OCI-LY3 (cell line): Measurements from ENCODE around the gene TREH.
A peak's percentile ranks its signal among the peaks of the same experiment; 100 is the strongest.

ENCODE experiments used
- H2AFZ ChIP-seq: fragments of 200-600, 300-600 bp; shearing (Covaris generic); 2 replicates; pipeline ENCODE4 v1.6.0; 2014; ENCODE audit warnings: antibody characterized with exemption, low read depth, low read length
- H3K27ac ChIP-seq: fragments of 200-600, 300-600 bp; sonication (generic); 2 replicates; pipeline ENCODE4 v1.5.1; 2014; ENCODE audit warnings: mild to moderate bottlenecking, low read length, moderate library complexity, mixed read lengths
- H3K27me3 ChIP-seq: fragments of 200-600, 300-600 bp; sonication (generic); 2 replicates; pipeline ENCODE4 v1.6.1; 2014; ENCODE audit warnings: low read depth, low read length, mixed read lengths
- H3K36me3 ChIP-seq: fragments of 200-600, 300-600 bp; sonication (generic); replicated peaks from 2 replicates; pipeline ENCODE3; 2014; ENCODE audit warnings: low read depth, low read length, mixed read lengths
- H3K4me1 ChIP-seq: fragments of 300-600, 200-600 bp; sonication (generic); 2 replicates; pipeline ENCODE4 v1.6.1; 2014; ENCODE audit warnings: low read length, mixed read lengths
- H3K4me2 ChIP-seq: fragments of 200-600, 300-600 bp; sonication (generic); 2 replicates; pipeline ENCODE4 v1.6.1; 2014; ENCODE audit warnings: low read length, mixed read lengths
- H3K4me3 ChIP-seq: fragments of 300-600, 200-600 bp; sonication (generic); 2 replicates; pipeline ENCODE4 v1.5.1; 2014; ENCODE audit warnings: antibody characterized with exemption, mild to moderate bottlenecking, low read length, moderate library complexity
- H3K79me2 ChIP-seq: fragments of 300-600, 200-600 bp; shearing (Covaris generic); 2 replicates; pipeline ENCODE4 v1.6.1; 2014; ENCODE audit warnings: mild to moderate bottlenecking, low read length, mixed read lengths
- H3K9ac ChIP-seq: fragments of 300-600, 200-600 bp; shearing (Covaris generic); 2 replicates; pipeline ENCODE4 v1.6.0; 2014; ENCODE audit warnings: mild to moderate bottlenecking, low read length, moderate library complexity
- H3K9me3 ChIP-seq: fragments of 200-600, 300-600 bp; shearing (Covaris generic); 2 replicates; pipeline ENCODE4 v1.6.1; 2014; ENCODE audit warnings: low read length, mixed read lengths; ENCODE audit not compliant: insufficient read depth
- H4K20me1 ChIP-seq: fragments of 200-600, 300-600 bp; sonication (generic); 2 replicates; pipeline ENCODE4 v1.6.1; 2016; ENCODE audit warnings: low read length, mixed read lengths; ENCODE audit not compliant: insufficient read depth
- CTCF ChIP-seq: fragments of 200-600, 300-600 bp; sonication (generic); IDR thresholded peaks from 2 replicates; pipeline ENCODE4 v1.5.1; 2014; ENCODE audit warnings: antibody characterized with exemption, low read length, low read depth
- EZH2phosphoT487 ChIP-seq: fragments of 200-600 bp; shearing (Covaris generic); IDR thresholded peaks from 2 replicates; pipeline ENCODE4 v1.6.1; 2018; ENCODE audit warnings: antibody characterized with exemption, mixed run types, low read depth

The TREH gene

GRCh38 chr11:118694771-118695170, 15.3 kb upstream of the TREH start:
- no peaks in the 10 kb centered on the region for H4K20me1 ChIP-seq
- H2AFZ ChIP-seq: no peak overlapping the region
- TF ChIP-seq CTCF: no peak
- TF ChIP-seq EZH2phosphoT487: no peak
- no peak overlapping the region for H3K4me2 ChIP-seq
- peaks cover 38% of the 10 kb centered on the region for H3K4me1 ChIP-seq
- H3K79me2 ChIP-seq: no peaks in the 10 kb centered on the region
- no peak overlapping the region for H3K27ac ChIP-seq
- H3K4me3 ChIP-seq: no peak overlapping the region
- no peaks in the 10 kb centered on the region for H3K36me3 ChIP-seq
- no peaks in the 10 kb centered on the region for H3K9me3 ChIP-seq
- no peaks in the 10 kb centered on the region for H3K27me3 ChIP-seq
- H3K9ac ChIP-seq: no peak overlapping the region

GRCh38 chr11:118694185-118694584, 14.7 kb upstream of the TREH start:
- H3K4me1 ChIP-seq: peaks cover 34% of the 10 kb centered on the region
- no peaks in the 10 kb centered on the region for H3K79me2 ChIP-seq
- H3K9ac ChIP-seq: no peak overlapping the region
- H2AFZ ChIP-seq: no peak overlapping the region
- no peaks in the 10 kb centered on the region for H3K36me3 ChIP-seq
- TF ChIP-seq EZH2phosphoT487 (no peak), CTCF (no peak)
- no peaks in the 10 kb centered on the region for H3K9me3 ChIP-seq
- H3K4me3 ChIP-seq: no peak overlapping the region
- H4K20me1 ChIP-seq: no peaks in the 10 kb centered on the region
- no peaks in the 10 kb centered on the region for H3K27me3 ChIP-seq
- no peak overlapping the region for H3K4me2 ChIP-seq
- H3K27ac ChIP-seq: no peak overlapping the region

- no peak overlapping the region for H3K4me2 ChIP-seq
- H3K4me3 ChIP-seq: no peak overlapping the region
- H3K79me2 ChIP-seq: no peaks in the 10 kb centered on the region
- H2AFZ ChIP-seq: no peak overlapping the region
- H3K9ac ChIP-seq: no peak overlapping the region
- H3K27me3 ChIP-seq: no peaks in the 10 kb centered on the region
- H3K4me1 ChIP-seq: peaks cover 34% of the 10 kb centered on the region
- no peak for TF ChIP-seq CTCF
- TF ChIP-seq EZH2phosphoT487: no peak
- H3K36me3 ChIP-seq: no peaks in the 10 kb centered on the region
- H3K27ac ChIP-seq: no peak overlapping the region
- H3K9me3 ChIP-seq: no peaks in the 10 kb centered on the region
- H4K20me1 ChIP-seq: no peaks in the 10 kb centered on the region
Measured at GRCh38 chr11:118691926-118692830, 12.7 kb upstream of the TREH start.

GRCh38 chr11:118690553-118691304, 11.3 kb upstream of the TREH start:
- peak overlapping the region; percentile 81; the same call in 1 of the 2 replicates for H3K9ac ChIP-seq
- H3K4me1 ChIP-seq: peaks cover 24% of the 10 kb centered on the region
- H3K27me3 ChIP-seq: no peaks in the 10 kb centered on the region
- H3K4me3 ChIP-seq: peak overlapping the region; percentile 82; the same call in 1 of the 2 replicates
- H3K27ac ChIP-seq: no peak overlapping the region
- H3K4me2 ChIP-seq: peak overlapping the region; percentile 98
- H2AFZ ChIP-seq: no peak overlapping the region; the same call in 1 of the 2 replicates
- no peaks in the 10 kb centered on the region for H3K36me3 ChIP-seq
- H4K20me1 ChIP-seq: no peaks in the 10 kb centered on the region
- TF ChIP-seq EZH2phosphoT487: no peak
- TF ChIP-seq CTCF: no peak
- H3K9me3 ChIP-seq: no peaks in the 10 kb centered on the region
- no peaks in the 10 kb centered on the region for H3K79me2 ChIP-seq
